ENCODE results near the gene ABI3.

DNA sequence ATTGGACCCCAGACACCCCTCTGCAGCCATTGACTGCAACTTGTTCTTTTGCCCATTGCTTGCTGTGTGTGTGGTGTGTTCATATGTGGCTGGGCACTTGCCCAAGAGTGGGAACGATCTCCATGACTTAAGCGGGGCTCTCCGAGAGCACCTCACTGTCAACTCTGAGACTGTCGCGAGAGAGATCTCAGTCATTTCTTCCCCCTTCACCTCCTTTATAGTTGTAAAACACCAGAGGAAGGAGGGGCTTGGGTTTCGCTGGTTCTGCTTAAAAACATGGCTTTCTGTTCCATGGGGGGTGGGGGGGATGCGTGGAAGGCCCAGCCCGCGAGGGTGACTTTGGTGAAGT, 12.6 kb downstream of the ABI3 start:
- TF ChIP-seq EZH2phosphoT487 (IDR thresholded peaks at IDR 0.05) (no peak), EZH2 (IDR thresholded peaks at IDR 0.05) (no peak)
- TF ChIP-seq, protein P1, sequence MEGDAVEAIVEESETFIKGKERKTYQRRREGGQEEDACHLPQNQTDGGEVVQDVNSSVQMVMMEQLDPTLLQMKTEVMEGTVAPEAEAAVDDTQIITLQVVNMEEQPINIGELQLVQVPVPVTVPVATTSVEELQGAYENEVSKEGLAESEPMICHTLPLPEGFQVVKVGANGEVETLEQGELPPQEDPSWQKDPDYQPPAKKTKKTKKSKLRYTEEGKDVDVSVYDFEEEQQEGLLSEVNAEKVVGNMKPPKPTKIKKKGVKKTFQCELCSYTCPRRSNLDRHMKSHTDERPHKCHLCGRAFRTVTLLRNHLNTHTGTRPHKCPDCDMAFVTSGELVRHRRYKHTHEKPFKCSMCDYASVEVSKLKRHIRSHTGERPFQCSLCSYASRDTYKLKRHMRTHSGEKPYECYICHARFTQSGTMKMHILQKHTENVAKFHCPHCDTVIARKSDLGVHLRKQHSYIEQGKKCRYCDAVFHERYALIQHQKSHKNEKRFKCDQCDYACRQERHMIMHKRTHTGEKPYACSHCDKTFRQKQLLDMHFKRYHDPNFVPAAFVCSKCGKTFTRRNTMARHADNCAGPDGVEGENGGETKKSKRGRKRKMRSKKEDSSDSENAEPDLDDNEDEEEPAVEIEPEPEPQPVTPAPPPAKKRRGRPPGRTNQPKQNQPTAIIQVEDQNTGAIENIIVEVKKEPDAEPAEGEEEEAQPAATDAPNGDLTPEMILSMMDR (IDR thresholded peaks at IDR 0.05), result no peak
